Nucleus accumbens (tissue), 56 donors: ENCODE results near the gene ATP6V0A4.
"Not testable (repeated sequence)": the region's sequence is repeated elsewhere in the genome, so short reads cannot be mapped to it uniquely, and the experiment has no call there.

Experiments used
- DNase-seq, 56 donors: peaks; one replicate each; lab custom pipeline; 2025; lab: John Stamatoyannopoulos, UW

The ATP6V0A4 gene

DNA sequence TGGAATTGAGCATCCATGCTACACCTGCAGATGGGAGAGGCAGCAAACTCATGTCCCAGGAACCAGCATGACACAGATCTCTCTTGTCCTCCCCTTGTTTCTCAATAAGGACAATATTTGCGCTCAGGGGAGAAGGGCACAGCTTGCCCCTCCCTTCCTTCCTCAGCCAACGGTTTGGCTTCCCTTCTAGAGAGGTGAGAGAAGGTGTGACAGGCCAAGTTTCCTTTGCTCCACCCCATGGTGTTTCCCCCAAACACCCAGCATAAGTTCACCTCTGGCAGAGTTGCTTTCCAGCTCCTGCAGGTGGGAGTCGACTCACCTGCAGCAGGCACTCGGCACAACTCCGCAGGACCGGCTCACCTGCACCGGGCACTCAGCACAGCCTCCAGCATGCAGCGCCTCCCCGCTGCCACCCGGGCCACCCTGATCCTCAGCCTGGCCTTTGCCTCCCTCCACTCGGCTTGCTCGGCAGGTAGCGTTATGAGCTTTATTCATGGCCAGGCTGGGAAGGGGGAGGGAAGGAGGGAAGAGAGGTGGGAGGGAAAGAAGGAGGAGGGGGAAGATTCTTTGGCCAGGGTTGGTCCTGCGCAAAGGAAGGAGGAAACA is at the start of gene ATP6V0A4, which contains the start of gene TMEM213:
ATP6V0A4 (minus strand) TSS at position 482 of the 606 bp plus-strand sequence. CDS start 26,949 bp downstream, outside the sequence.
TMEM213 (plus strand) TSS at position 280 of the 606 bp plus-strand sequence; CDS start at position 391, 111 bp downstream.
- no peak for DNase-seq

DNA sequence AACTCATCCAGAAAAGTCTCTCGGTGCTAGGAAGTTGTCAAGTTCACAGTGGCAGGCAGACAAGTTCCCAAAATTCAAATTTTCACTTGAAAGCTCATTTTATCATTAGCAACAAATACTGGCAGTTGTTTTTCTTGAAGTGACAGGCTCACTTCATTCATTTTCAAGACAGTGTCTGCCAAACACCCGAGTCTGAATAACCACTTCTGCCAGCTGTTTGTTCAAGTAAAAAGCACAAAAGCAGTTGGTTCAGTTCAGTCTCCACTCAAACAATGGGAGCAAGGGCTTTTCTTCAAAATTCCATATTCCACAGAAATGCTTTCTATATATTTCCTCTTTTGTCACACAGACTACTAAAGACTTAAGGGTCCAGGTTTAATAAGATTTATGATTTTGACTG is 47.7 kb upstream of the ATP6V0A4 start:
- DNase-seq, result no peak

DNA sequence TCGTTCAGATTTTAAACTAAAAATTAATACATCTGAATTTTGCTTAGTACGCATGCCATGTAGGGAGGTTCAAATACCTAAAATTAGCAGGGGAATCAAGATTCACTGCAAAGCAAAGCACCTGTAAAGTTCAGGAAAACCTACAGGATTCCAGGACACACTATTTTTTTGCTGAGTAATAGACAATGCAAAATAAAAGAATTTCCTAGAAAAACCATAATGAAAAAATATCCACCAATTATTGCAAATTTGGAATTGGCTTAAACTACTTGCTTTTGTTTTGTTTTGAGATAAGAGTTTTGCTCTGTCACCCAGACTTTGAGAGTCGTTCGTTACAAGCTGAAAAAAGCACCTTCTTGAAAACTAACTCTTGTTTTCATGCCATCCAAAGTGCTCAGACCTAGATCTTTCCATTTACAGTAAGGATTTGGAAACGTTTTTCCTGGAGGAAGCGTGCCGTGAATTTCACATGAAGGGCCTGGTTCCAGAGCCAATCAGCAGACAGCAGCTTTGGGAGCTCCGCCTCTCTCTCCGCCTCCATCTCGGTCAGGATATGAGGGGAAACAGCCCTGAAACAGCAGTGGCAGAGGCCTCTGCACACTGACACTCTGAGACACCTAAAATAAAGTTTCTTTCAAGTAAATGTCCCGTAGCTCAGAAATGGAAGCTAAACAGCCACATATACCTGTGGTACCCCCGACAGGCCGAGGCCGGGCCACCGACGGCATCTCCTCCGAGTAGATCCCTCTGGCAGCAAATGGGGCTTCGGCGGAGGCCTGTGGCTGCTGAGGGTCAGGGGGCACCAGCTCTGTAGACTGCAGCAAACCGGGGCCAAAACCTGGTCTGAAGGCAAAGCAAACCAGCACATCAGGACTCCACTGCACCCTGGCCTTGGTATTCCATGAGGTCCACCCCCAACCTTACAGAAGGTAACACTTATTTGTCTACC is 45.9 kb upstream of the ATP6V0A4 start:
- DNase-seq, result no peak

DNA sequence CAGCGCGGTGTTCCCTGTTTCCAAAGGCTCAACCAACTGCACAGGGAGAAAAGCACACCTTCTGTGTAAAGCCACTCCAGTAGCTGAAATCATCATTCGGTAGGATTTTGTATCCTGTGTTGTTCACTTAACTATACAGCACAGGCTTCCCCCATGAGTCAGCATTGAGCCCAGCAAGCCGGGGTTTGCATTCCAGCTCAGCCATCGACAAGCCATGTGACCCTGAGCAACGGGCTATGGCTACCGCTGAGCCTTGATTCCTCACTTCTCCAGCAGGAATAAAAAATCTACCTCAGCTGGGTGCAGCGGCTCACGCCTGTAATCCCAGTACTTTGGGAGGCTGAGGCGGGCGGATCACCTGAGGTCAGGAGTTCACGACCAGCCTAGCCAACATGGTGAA is 44.1 kb upstream of the ATP6V0A4 start:
- DNase-seq, result no peak

DNA sequence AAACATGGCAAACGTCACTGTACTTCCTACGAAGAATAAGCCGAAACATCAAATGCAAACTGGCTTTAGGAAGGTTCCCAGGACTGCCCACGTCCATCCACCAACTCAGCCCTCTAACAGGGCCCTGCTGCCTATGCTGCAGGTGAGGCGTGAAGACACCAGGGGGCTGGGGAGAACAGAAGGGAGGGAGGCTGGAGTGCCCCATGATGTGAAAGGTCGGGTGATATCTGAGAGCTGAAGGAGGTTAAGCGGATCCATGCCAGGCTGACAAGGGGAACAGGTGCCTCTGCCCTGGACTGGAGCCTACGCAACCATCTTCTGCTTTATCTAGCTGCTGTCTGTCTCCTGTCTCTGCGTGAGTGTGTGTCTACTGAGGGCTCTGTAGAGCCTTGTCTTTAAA is 40.2 kb upstream of the ATP6V0A4 start:
- DNase-seq, result no peak

DNA sequence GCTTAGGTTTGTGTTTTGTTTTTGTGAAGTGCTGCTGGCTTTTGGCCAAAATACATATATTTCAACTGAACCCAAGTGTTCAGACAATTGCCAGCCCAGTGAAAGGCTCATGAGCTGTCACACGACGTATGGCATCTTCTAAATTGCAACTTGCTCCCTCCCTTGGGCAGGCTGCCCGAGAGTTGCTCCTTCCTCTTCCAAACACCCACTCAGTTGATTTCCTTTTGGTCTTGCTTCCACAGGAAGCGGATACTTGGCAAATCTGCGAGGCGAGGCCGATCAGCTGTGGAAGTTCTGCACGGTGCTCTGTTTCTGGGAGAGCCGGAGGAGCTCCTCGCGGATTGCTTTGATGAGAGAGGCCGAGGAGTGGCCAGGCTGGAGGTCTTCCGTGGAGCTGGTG is 39.6 kb upstream of the ATP6V0A4 start:
- no peak for DNase-seq

DNA sequence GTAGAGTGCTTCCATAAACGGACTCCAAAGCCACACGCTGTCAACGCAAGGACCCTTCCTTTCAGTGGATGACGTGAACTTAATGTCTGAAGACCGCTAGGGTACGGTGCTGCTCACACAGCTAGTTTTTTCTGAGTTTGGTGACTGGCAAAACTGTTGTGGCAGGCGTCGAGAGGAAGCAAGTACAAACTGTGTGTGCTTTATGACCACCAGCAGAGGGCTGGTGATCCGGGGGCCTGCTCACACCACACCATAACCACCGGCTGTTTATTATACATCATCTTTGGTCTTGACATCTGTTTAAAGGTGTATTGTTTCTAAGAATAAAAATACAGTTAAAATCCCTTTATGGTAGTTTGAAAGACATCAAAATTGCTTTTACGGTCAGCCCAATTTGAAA is 37.1 kb upstream of the ATP6V0A4 start:
- DNase-seq, result no peak

DNA sequence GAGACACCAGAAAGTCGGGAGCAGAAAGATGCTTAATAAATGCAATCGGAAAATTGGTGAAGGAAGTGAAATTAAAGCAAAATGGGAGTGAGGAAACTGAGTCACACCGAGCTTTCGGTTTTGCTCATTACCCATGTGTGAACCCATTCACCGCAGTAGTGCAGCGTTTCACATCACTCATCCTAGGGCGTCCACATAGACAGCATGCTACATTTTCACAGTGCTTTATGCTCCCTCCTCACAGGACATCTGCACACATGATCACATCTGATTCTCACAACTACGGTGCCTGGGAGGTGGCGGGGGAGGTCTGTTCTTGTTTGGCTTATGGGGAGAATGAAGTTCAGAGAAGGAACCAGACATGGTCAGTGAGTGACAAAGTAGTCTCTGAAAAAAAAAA is 36.6 kb upstream of the ATP6V0A4 start:
- no peak for DNase-seq

DNA sequence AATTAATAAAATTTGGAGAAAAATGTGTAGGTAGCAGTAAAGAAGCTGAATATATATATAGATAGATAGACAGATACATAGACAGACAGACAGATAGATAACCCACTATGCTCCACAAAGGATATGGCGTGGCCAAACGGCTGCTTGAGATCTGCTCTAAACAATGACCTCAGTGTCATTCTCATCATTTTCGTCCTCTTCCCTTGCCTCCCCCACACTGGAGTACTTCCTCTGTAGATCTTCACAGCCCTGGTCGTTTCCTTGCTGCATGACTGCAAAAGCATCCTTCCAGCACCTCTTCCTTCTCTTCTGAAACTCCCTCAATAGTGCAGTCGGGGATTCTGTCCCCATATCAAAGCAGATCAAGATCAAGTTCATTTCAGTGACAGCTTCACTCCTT is 35.6 kb upstream of the ATP6V0A4 start:
- no peak for DNase-seq

DNA sequence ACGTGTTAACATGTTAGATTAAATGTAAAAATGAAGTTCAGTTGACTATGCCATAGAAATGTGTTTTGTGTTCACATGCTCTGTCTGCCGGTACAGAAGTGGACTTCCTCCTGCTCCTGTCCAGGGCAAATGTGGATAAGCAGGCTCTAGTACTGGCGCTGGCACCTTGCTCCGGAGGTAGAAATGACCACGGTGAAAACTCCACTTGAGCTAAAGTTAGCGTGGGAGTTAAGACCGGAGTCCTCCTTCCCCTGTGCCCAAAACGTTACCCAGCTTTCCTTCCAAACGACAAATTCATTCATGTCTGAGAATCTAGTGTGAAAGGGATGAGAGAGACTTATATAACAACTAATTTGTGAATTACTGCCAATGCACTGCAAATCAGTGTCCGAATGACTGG is 35.0 kb upstream of the ATP6V0A4 start:
- DNase-seq, result no peak

DNA sequence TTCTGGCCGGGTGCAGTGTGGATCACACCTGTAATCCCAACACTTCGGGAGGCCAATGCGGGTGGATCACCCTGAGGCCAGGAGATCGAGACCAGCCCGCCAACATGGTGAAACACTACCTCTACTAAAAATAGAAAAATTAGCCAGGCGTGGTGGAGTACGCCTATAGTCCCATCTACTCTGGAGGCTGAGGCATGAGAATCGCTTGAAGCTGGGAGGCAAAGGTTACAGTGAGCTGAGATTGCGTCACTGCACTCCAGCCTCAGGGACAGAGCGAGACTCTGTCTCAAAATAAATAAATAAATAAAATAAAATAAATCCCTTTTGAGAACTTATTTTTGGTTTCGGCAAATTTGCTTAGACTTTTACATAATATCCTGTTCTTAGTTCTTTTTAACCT is 31.3 kb upstream of the ATP6V0A4 start:
- DNase-seq, result no peak

DNA sequence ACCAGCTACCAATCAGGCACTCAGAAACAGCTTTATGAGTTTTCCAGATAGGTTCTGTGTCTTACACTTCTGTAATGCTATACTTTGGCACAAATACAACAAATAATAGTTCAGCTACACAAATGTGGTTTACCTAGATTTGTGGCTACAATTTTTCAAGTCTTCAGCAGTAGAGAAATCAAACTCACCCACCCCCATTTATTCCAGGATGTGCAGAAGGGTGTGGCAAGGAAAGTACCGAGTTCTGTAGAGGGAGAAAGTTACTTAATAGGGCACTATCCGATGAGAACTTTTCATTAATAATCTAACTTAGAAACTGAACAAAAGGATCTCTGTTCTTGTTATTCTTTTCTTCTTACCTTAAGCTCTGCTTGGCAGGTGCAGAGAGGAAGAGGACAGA is 30.3 kb upstream of the ATP6V0A4 start:
- no peak for DNase-seq

DNA sequence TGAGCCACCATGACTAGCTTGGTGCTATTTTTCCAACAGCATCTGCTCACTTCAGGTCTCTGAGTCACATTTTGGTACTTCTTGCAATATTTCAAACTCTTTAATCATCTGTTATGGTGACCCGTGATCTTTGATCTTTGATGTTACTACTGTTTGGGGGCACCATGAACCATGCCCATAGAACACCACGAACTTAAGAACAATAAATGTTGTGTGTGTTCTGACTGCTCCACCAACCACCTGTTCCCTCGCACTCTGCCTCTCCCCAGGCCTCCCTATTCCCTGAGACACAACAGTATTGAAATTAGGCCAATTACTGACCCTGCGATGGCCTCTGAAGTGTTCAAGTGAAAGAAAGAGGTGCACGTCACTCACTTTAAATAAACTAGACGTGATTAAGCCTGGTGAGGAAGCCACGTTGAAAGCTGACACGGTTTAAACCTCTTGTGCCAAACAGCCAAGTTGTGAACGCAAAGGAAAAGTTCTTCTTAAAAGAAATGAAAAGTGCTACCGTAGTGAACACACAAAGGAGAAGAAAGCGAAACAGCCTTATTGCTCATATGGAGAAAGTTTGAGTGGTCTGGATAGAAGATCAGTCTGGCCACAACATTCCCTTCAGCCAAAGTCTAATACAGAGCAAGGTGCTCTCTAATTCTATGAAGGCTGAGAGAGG is 27.2 kb upstream of the ATP6V0A4 start:
- DNase-seq, result no peak

DNA sequence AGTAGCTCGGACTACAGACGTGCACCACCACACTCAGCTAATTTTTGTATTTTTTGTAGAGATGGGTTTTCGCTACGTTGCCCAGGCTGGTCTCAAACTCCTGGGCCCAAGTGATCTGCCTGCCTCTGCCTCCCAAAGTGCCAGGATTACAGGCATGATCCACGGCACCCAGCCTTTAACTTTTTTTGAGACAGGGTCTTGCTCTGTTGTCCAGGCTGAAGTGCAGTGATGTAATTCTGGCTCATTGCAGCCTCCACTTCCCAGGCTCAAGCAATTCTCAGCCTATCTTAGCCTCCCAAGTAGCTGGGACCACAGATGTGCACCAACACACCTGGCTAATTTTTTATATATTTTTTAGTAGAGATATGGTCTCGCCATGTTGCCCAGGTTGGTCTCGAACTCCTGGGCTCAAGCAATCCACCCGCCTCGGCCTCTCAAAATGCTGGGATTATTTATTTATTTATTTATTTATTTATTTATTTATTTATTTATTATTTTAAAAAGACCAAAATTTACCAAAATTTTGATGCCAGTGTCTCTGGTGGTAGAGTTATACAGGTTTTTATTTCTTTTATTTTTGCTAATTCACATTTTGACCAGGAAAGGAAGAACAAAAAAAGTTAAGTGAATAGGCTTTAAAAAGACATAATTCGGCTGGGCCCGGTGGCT is 25.0 kb upstream of the ATP6V0A4 start:
- no peak for DNase-seq

DNA sequence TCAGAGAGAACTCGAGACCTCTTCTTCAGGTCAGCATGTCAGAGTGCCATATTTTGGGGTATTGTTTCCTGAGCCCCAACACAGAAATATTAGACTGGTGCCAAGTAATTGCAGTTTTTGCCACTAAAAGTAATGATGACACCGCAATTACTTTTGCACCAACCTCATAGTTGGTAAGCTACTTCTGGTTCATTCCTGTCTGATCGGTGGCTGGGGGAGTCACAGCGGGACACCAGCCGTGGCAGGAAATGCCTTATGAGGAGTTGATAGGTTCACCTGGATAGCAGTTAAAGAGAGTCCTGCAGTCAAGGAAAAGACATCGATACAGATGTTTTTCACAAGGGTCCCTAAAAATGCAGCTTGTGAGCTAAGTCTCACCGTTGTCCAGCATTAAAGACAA is 23.9 kb upstream of the ATP6V0A4 start:
- no peak for DNase-seq

DNA sequence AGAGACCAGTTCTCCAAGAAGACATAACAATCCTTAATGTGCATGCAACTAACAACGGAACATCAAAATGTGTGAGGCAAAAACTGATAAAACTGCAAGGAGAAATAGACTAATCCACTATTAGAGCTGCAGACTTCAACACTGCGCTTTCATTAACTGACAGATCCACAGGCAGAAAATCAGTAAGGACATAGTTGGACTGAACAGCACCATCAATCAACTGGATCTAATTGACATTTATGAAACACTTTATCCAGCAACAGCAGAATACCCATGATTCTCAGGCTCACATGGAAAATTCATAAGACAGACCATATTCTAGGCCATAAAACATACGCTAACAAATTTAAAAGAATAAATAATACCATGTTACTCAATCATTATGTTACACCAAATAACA is 21.6 kb upstream of the ATP6V0A4 start:
- DNase-seq, result no peak

DNA sequence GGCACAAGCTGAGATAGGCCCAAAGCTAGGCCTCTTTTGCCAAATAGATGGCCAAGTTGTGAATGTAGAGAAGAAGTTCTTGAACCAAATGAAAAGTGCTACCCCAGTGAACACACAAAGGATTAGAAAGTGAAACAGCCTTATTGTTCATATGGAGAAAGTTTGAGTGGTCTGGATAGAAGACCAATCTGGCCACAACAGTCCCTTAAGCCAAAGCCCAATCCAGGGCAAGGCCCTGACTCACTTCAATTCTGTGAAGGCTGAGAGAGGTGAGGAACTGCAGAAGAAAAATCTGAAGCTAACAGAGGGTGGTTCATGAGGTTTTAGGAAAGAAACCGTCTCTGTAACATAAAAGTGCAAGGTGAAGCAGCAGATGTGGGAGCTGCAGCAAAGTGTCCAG is 18.7 kb upstream of the ATP6V0A4 start:
- no peak for DNase-seq

DNA sequence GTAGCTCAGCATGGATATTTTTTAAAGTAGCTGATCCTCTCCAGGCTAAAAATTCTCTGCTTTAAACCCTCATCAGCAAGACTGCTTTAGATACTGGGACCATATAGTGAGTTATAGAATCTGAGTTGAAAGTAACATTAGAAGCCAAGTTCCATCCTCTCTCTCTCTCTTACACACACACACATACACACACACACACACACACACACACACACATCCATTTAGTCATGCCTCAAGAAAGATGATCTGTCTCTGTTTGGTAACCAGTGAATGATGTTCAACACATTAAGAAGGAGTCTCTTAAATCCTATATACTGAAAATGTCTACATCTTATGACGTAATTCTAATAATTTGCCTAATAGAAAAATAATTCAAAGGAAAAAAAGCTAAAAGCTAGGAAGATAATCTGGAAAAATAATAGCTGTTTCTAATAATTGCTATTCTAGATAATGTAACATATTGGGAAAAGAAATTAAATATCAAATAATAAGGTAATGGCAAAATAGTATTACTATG is 16.9 kb upstream of the ATP6V0A4 start:
- no peak for DNase-seq

DNA sequence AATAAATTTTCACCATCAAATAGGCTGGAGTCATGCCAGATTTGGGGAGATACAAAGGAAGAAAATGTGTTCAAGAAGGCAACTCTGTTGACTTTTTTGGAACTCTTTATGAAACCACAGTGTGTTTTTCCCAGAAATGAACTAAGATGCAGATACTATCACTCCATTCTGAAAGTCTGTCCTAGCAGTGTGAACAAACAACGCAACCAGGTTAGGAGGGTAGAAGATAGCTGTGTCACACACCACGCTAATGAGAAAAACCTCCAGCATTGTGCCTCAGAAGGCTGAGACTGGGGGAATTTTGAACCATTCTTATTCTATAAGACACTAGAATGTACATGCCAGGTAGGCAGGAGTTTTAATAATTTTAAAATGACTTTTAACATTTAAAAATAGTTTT is 15.9 kb upstream of the ATP6V0A4 start:
- DNase-seq, result no peak

DNA sequence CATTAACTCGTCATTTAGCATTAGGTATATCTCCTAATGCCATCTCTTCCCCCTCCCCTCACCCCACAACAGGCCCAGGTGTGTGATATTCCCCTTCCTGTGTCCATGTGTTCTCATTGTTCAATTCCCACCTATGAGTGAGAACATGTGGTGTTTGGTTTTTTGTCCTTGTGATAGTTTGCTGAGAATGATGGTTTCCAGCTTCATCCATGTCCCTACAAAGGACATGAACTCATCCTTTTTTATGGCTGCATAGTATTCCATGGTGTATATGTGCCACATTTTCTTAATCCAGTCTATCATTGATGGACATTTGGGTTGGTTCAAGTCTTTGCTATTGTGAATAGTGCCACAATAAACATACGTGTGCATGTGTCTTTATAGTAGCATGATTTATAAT is 13.3 kb upstream of the ATP6V0A4 start:
- DNase-seq, result not testable (repeated sequence)

DNA sequence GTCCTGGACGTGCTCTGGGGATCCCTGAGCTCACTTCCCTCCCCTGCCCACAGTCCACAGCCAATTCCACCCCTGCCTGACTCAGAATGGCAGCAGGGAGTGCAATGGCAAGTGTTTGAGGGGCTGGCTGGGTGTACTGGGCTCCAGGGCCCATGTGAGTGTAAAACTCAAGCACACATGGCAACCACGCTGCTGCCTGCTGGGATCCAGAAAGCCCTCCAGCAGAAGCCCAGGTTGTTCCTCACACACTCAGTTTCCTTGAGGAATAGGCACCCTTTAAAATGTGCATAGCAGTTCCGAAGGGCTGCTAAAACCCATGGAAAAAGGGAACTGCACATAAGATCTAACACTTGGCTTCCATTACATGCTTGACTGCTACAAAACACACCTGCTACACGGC is 11.3 kb upstream of the ATP6V0A4 start:
- no peak for DNase-seq
